Ovary (tissue), 3 donors: ENCODE data around the gene MESP1.

ENCODE experiments used
- POLR2A ChIP-seq: fragments of 450-650 bp; IDR thresholded peaks from one replicate; pipeline ENCODE4 v1.6.1; 2017; ENCODE audit warnings: antibody characterized with exemption, mild to moderate bottlenecking, moderate library complexity
- TF ChIP-seq, protein P1 (sequence below), 3 donors: fragments of 450-650 bp in 2 of 3; fragments of 200-600 bp in 1 of 3; IDR thresholded peaks; one replicate each; pipeline versions ENCODE4 v1.5.1 to v1.8.0; 2016 to 2022; ENCODE audit warnings: antibody characterized with exemption in 3 of 3, mild to moderate bottlenecking in 1 of 3
- donor health status: DM: no; HTN: no; CAD: no.

DNA sequence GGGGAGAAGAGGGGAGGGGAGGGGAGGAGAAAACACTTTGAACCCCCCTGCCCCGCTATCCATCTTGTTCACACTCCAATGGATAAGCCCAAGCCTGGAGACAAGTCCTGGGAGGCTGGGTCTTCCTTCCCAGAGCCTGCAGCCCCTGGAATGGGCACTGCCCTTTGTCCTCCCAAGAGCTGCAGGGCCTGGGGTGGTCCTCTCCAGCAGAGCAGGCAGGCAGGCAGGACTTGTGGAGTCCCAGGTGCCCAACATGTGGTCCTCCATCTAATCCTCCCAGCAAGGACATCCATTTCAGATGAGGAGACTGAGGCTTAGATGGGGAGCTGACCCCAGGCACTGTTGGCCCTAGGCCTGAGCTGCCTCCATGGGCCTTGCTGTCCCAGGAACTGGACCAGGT is 14.6 kb upstream of the MESP1 start:
- TF ChIP-seq, protein P1, sequence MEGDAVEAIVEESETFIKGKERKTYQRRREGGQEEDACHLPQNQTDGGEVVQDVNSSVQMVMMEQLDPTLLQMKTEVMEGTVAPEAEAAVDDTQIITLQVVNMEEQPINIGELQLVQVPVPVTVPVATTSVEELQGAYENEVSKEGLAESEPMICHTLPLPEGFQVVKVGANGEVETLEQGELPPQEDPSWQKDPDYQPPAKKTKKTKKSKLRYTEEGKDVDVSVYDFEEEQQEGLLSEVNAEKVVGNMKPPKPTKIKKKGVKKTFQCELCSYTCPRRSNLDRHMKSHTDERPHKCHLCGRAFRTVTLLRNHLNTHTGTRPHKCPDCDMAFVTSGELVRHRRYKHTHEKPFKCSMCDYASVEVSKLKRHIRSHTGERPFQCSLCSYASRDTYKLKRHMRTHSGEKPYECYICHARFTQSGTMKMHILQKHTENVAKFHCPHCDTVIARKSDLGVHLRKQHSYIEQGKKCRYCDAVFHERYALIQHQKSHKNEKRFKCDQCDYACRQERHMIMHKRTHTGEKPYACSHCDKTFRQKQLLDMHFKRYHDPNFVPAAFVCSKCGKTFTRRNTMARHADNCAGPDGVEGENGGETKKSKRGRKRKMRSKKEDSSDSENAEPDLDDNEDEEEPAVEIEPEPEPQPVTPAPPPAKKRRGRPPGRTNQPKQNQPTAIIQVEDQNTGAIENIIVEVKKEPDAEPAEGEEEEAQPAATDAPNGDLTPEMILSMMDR (IDR thresholded peaks at IDR 0.05), result no peak
- TF ChIP-seq POLR2A, result no peak
